Transverse colon (tissue), 3 donors: ENCODE measurements around the gene FAM217B.

ENCODE experiments used
- POLR2A ChIP-seq: fragments of 450-650 bp; IDR thresholded peaks from one replicate; pipeline ENCODE4 v1.6.1; 2016; ENCODE audit warnings: antibody characterized with exemption, mild to moderate bottlenecking, moderate library complexity
- TF ChIP-seq, protein P1 (sequence below), 5 experiments: fragments of 200-600 bp in 3 of 5; fragments of 450-650 bp in 2 of 5; sonication (generic) in 3 of 5; IDR thresholded peaks; 1 replicate in 2 of 5; 2 replicates in 3 of 5; pipeline ENCODE4 v1.5.1; 2016 to 2017; ENCODE audit warnings: antibody characterized with exemption in 5 of 5, inconsistent platforms in 3 of 5, mild to moderate bottlenecking in 2 of 5, moderate library complexity in 1 of 5

- TF ChIP-seq, protein P1, sequence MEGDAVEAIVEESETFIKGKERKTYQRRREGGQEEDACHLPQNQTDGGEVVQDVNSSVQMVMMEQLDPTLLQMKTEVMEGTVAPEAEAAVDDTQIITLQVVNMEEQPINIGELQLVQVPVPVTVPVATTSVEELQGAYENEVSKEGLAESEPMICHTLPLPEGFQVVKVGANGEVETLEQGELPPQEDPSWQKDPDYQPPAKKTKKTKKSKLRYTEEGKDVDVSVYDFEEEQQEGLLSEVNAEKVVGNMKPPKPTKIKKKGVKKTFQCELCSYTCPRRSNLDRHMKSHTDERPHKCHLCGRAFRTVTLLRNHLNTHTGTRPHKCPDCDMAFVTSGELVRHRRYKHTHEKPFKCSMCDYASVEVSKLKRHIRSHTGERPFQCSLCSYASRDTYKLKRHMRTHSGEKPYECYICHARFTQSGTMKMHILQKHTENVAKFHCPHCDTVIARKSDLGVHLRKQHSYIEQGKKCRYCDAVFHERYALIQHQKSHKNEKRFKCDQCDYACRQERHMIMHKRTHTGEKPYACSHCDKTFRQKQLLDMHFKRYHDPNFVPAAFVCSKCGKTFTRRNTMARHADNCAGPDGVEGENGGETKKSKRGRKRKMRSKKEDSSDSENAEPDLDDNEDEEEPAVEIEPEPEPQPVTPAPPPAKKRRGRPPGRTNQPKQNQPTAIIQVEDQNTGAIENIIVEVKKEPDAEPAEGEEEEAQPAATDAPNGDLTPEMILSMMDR (IDR thresholded peaks at IDR 0.05) = no peak
- TF ChIP-seq POLR2A = no peak
These were observed 48.6 kb upstream of the FAM217B start for GRCh38 chr20:59891581-59891980.
